Endothelial cell of umbilical vein (primary cell): ENCODE measurements around the gene GPR151. TPM values are rescaled to one million over a fixed set of nuclear protein-coding genes. Genes with fewer than 3 reads are reported as not detected.

ENCODE experiments used
- BruUV-seq: library from RNA; stranded (reverse); fragments of 400-500 nt; replicated peaks from 2 replicates; lab custom pipeline; 2021; lab: Mats Ljungman, UMichigan
- CTCF ChIA-PET: fragments of 300-600, 350-600 bp; sonication (Branson Sonifier 250); formaldehyde crosslinking; loops from one replicate; lab custom pipeline; 2021; ENCODE audit warnings: antibody characterized with exemption, inconsistent platforms; lab: Charles Lee
- POLR2A ChIA-PET: fragments of 300-600, 350-600 bp; sonication (Branson Sonifier 250); formaldehyde crosslinking; loops from one replicate; lab custom pipeline; 2021; ENCODE audit warnings: antibody characterized with exemption, inconsistent platforms; lab: Charles Lee
- DNase-seq: peaks from one replicate; pipeline ENCODE4 v3.0.0-alpha.2; 2011; ENCODE audit warnings: low read depth, low spot score
- FAIRE-seq: peaks from 2 replicates; lab custom pipeline; 2011; peaks lifted over from hg19 to GRCh38; lab: Jason Lieb, UNC
- H2AFZ ChIP-seq: 2 replicates; pipeline ENCODE4 v1.6.0; 2012; ENCODE audit warnings: low read depth, low read length, control low read depth, inconsistent platforms
- H3K27ac ChIP-seq: 2 replicates; pipeline ENCODE4 v1.5.1; 2011; ENCODE audit warnings: low read depth, mild to moderate bottlenecking, control low read depth, low read length, moderate library complexity; ENCODE audit not compliant: insufficient read depth
- H3K27me3 ChIP-seq, 2 experiments: 2 replicates each; pipeline versions ENCODE4 v1.6.0 to v1.6.1; 2011; ENCODE audit warnings: low read length in 2 of 2, mixed read lengths in 1 of 2; ENCODE audit not compliant: control insufficient read depth in 2 of 2, insufficient read depth in 2 of 2
- H3K36me3 ChIP-seq, 2 experiments: 2 replicates in 1 of 2; 3 replicates in 1 of 2; pipeline ENCODE4 v1.5.1; 2011; ENCODE audit warnings: low read length in 2 of 2, mild to moderate bottlenecking in 1 of 2, moderate library complexity in 1 of 2; ENCODE audit not compliant: control insufficient read depth in 2 of 2, insufficient read depth in 2 of 2; ENCODE audit errors: extremely low read depth in 1 of 2
- H3K4me1 ChIP-seq: 3 replicates; pipeline ENCODE4 v1.5.1; 2011; ENCODE audit warnings: mild to moderate bottlenecking, low read length; ENCODE audit not compliant: control insufficient read depth, insufficient read depth; ENCODE audit errors: extremely low read depth
- H3K4me2 ChIP-seq: 2 replicates; pipeline ENCODE4 v1.6.1; 2011; ENCODE audit warnings: low read length, control low read depth, mixed read lengths; ENCODE audit not compliant: insufficient read depth
- H3K4me3 ChIP-seq, 3 experiments: fragments of 200-600 bp in 1 of 3; sonication (generic), shearing (Covaris generic) in 1 of 3; replicated peaks in 1 of 3; 2 replicates each; pipeline ENCODE4 v1.5.1; 2011 to 2016; ENCODE audit warnings: control low read depth in 3 of 3, low read length in 3 of 3, mild to moderate bottlenecking in 2 of 3, inconsistent platforms in 1 of 3, low read depth in 1 of 3, moderate library complexity in 1 of 3; ENCODE audit not compliant: insufficient read depth in 1 of 3
- H3K79me2 ChIP-seq: 2 replicates; pipeline ENCODE4 v1.6.0; 2012; ENCODE audit warnings: low read length, inconsistent platforms; ENCODE audit not compliant: control insufficient read depth, insufficient read depth
- H3K9ac ChIP-seq: replicated peaks from 2 replicates; pipeline ENCODE3; 2011; ENCODE audit warnings: low read length, control low read depth; ENCODE audit not compliant: insufficient read depth; ENCODE audit errors: extremely low read depth
- H3K9me1 ChIP-seq: replicated peaks from 3 replicates; pipeline ENCODE4 v1.6.0; 2011; ENCODE audit warnings: mild to moderate bottlenecking, low read length; ENCODE audit not compliant: control insufficient read depth, insufficient read depth; ENCODE audit errors: extremely low read depth
- H3K9me3 ChIP-seq: replicated peaks from 2 replicates; pipeline ENCODE4 v1.5.1; 2012; ENCODE audit warnings: low read length, inconsistent platforms; ENCODE audit not compliant: control insufficient read depth, insufficient read depth
- H4K20me1 ChIP-seq: replicated peaks from 2 replicates; pipeline ENCODE3; 2011; ENCODE audit warnings: mild to moderate bottlenecking, low read length; ENCODE audit not compliant: control insufficient read depth, insufficient read depth; ENCODE audit errors: extremely low read depth
- EZH2 ChIP-seq: IDR thresholded peaks from 2 replicates; pipeline ENCODE4 v1.6.1; 2012; ENCODE audit warnings: borderline replicate concordance, low read depth, mild to moderate bottlenecking, moderate library complexity, low read length, inconsistent platforms; ENCODE audit not compliant: severe bottlenecking
- FOS ChIP-seq: IDR thresholded peaks from 2 replicates; pipeline ENCODE4 v1.6.1; 2011; ENCODE audit warnings: mild to moderate bottlenecking, low read length, moderate library complexity, borderline replicate concordance; ENCODE audit not compliant: insufficient read depth
- GATA2 ChIP-seq: IDR thresholded peaks from 2 replicates; pipeline ENCODE4 v1.7.0; 2011; ENCODE audit warnings: low read depth, mild to moderate bottlenecking, moderate library complexity, mixed read lengths, low read length; ENCODE audit not compliant: insufficient read length, insufficient read depth
- JUN ChIP-seq: IDR thresholded peaks from 2 replicates; pipeline ENCODE4 v1.6.1; 2011; ENCODE audit warnings: borderline replicate concordance, low read depth; ENCODE audit not compliant: insufficient read length, insufficient read depth
- MYC ChIP-seq: IDR thresholded peaks from one replicate; pipeline ENCODE4 v1.6.1; 2011; ENCODE audit warnings: mild to moderate bottlenecking, low read depth, low read length
- POLR2A ChIP-seq: IDR thresholded peaks from 2 replicates; pipeline ENCODE4 v1.6.1; 2012; ENCODE audit warnings: low read depth, mild to moderate bottlenecking, control low read depth, low read length
- POLR2AphosphoS5 ChIP-seq: IDR thresholded peaks from 2 replicates; pipeline ENCODE4 v1.6.1; 2012; ENCODE audit warnings: low read depth, mild to moderate bottlenecking, control low read depth, low read length, moderate library complexity; ENCODE audit not compliant: insufficient read depth
- dilution Hi-C: fragments of 300-500 bp; cut with MboI; formaldehyde crosslinking; loops from one replicate; pipeline ENCODE4 v1.15.0; 2019; ENCODE audit warnings: low sequenced_read_pairs; ENCODE audit not compliant: extremely low pct_ligation_motif_present
- intact Hi-C: fragments of 100-400 bp; cut with micrococcal nuclease; formaldehyde crosslinking; loops from one replicate; pipeline ENCODE4 v1.10.0; 2022
- polyA plus RNA-seq, 4 experiments: library from polyadenylated mRNA; depleted of rRNA in 3 of 4; stranded (reverse) in 3 of 4; unstranded in 1 of 4; fragments of >200 nt; gene quantifications; 2 replicates each; pipeline versions ENCODE4 v1.2.1 to v1.2.3, GENCODE V29; 2011 to 2012; ENCODE audit warnings: missing spikeins in 1 of 4
- total RNA-seq: library from RNA; stranded (reverse); gene quantifications from 2 replicates; pipeline ENCODE4 v1.2.3, GENCODE V29; 2021
- TF ChIP-seq, protein P1 (sequence below), 2 donors: IDR thresholded peaks; 1 replicate in 1 of 2; 2 replicates in 1 of 2; pipeline ENCODE4 v1.5.1; 2011; ENCODE audit warnings: low read length in 2 of 2, mild to moderate bottlenecking in 2 of 2, moderate library complexity in 2 of 2, control low read depth in 1 of 2, inconsistent platforms in 1 of 2, low read depth in 1 of 2; ENCODE audit not compliant: insufficient read depth in 1 of 2; ENCODE audit errors: extremely low read depth in 1 of 2
- TF ChIP-seq, protein P2 (sequence below): IDR thresholded peaks from 2 replicates; pipeline ENCODE4 v1.6.1; 2011; ENCODE audit not compliant: insufficient read depth, insufficient read length

The GPR151 gene
- total and polyA plus RNA-seq, 2 donors (not counting 3 experiments of a cell fraction or from before 2014, with no cell fraction given) = 0.06 TPM; not detected in 1

DNA sequence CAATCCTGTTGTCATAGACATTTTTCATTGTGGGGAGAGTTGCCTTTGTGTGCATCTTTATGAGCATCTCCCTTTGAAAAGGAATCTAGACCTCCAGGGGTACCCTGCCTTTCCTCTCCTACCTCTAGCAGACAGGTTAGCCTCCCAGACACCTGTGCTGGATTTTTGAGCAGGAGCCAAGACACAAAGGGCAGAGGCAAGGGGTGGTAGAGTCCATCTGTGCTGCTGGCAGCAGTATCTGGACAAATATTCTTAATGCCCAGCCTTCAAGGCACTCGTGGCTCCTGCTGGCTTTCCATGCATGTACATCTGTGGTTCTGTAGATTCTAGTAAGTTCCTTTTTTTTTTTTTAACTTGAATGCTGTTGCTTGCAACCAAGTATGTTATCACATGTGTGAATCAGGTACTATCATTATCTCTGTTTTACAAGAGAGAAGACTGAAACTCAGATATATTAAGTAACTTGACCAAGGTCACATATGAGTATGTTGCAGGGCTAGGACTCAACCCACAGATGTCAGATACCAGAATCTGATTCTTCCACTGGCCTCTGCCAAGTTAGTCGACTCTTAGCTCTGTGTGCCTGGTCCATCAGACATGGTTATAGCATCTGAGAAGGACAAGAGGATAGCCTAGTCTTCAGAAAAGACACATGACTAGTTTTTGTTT is 32.9 kb upstream of the GPR151 start:
- H3K4me1 ChIP-seq = no peaks in the 10 kb centered on the region
- no peaks in the 10 kb centered on the region for H4K20me1 ChIP-seq
- no peaks in the 10 kb centered on the region for H3K79me2 ChIP-seq
- DNase-seq (no peak), FAIRE-seq (no peak)
- H3K4me3 ChIP-seq = no peak overlapping the region
- H3K9me1 ChIP-seq = no peaks in the 10 kb centered on the region
- TF ChIP-seq, protein P1, sequence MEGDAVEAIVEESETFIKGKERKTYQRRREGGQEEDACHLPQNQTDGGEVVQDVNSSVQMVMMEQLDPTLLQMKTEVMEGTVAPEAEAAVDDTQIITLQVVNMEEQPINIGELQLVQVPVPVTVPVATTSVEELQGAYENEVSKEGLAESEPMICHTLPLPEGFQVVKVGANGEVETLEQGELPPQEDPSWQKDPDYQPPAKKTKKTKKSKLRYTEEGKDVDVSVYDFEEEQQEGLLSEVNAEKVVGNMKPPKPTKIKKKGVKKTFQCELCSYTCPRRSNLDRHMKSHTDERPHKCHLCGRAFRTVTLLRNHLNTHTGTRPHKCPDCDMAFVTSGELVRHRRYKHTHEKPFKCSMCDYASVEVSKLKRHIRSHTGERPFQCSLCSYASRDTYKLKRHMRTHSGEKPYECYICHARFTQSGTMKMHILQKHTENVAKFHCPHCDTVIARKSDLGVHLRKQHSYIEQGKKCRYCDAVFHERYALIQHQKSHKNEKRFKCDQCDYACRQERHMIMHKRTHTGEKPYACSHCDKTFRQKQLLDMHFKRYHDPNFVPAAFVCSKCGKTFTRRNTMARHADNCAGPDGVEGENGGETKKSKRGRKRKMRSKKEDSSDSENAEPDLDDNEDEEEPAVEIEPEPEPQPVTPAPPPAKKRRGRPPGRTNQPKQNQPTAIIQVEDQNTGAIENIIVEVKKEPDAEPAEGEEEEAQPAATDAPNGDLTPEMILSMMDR (IDR thresholded peaks at IDR 0.05; ENCODE audit: extremely low read depth in 1 of 2, insufficient read depth in 1 of 2, low read depth in 1 of 2, low read length in 2 of 2) = no peak
- TF ChIP-seq JUN = no peak
- TF ChIP-seq FOS = no peak
- TF ChIP-seq POLR2A = no peak
- intact Hi-C loops (loop anchor here (10.0 kb wide), 1 partner anchor 1026 kb away; no protein-coding TSS in a partner anchor), dilution Hi-C loops (no loop called here)
- H3K27ac ChIP-seq = no peak overlapping the region
- H2AFZ ChIP-seq = no peak overlapping the region
- no peak overlapping the region for H3K4me2 ChIP-seq
- no TSS peak for BruUV-seq
- no peak overlapping the region for H3K9ac ChIP-seq
- CTCF ChIA-PET = interaction anchor here (0.8 to 2.1 kb wide), 4 partner anchors 15 to 640 kb away, joined by 3 to 18 read pairs (median 6); no protein-coding TSS in a partner anchor
- POLR2A ChIA-PET = no interaction called here
- H3K9me3 ChIP-seq = no peaks in the 10 kb centered on the region
- no peaks in the 10 kb centered on the region for H3K27me3 ChIP-seq
- H3K36me3 ChIP-seq = no peaks in the 10 kb centered on the region

DNA sequence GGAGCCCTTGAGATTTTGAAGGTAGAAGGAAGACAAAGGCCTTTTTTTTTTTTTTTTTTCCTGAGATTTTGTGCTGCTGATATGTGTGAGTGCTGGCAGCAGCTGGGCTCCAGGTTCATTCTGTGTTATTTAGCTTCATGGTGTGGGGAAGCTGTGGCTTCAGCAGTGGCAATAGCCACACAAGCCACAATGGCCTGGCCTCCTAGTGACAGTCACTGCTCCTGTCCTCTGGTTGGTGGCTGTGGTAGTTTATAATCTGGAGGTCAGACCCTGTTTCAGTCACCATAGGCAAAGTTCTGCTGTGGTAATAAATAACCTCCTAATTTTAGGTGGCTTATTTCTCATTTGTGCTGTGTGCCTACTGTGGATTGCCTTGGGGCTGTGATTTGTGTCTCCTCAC is 28.2 kb upstream of the GPR151 start:
- CTCF ChIA-PET = interaction anchor here (7.1 to 8.8 kb wide), 2 partner anchors 422 to 644 kb away, joined by 216 to 227 read pairs; no protein-coding TSS in a partner anchor
- Histone ChIP-seq H3K9ac (no peak overlapping the region), H3K4me3 (no peak overlapping the region), H2AFZ (no peak overlapping the region), H3K36me3 (no peaks in the 10 kb centered on the region), H3K4me2 (no peak overlapping the region), H3K9me3 (no peaks in the 10 kb centered on the region), H3K27ac (no peak overlapping the region), H3K9me1 (no peaks in the 10 kb centered on the region), H3K27me3 (no peaks in the 10 kb centered on the region), H3K79me2 (no peaks in the 10 kb centered on the region), H4K20me1 (no peaks in the 10 kb centered on the region), H3K4me1 (no peaks in the 10 kb centered on the region)
- POLR2A ChIA-PET = no interaction called here
- DNase-seq (no peak), FAIRE-seq (no peak)
- intact Hi-C loops = loop anchor here (10.0 kb wide), 1 partner anchor 1031 kb away; no protein-coding TSS in a partner anchor
- TF ChIP-seq JUN (no peak), POLR2AphosphoS5 (no peak), GATA2 (no peak), EZH2 (no peak), MYC (no peak), FOS (no peak), POLR2A (no peak)
- TF ChIP-seq, protein P2, sequence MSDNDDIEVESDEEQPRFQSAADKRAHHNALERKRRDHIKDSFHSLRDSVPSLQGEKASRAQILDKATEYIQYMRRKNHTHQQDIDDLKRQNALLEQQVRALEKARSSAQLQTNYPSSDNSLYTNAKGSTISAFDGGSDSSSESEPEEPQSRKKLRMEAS = no peak
- TF ChIP-seq, protein P1 (IDR thresholded peaks at IDR 0.05; ENCODE audit: extremely low read depth in 1 of 2, insufficient read depth in 1 of 2, low read depth in 1 of 2, low read length in 2 of 2) = no peak
- no TSS peak for BruUV-seq
- dilution Hi-C loops = no loop called here
